ENCODE results near the gene LDLRAD2.

LDLRAD2 gene

DNA sequence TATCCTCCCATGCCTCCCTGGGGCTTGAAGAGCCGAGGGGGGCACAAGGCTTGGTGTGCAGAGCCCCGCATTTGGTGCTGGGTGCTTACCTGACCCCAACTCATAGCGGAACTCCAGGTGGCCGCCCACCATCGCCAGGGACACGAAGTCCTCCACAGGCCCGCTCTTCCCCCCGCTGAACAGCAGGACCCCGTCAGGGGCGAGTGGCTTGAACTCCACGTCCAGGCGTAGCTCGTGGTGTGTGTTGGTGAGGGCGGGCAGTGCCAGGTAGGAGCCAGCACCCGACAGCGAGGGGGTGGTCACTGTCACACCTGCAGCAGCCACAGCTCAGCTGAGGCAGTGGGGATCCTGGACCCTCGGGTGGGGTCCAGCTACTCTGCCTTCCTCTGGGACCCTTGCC, 17.2 kb downstream of the LDLRAD2 start:
- no peak for FAIRE-seq
- no peak for TF ChIP-seq POLR2A (IDR thresholded peaks at IDR 0.05; ENCODE audit: low read depth, low read length)
- TF ChIP-seq TAF1 (IDR thresholded peaks at IDR 0.05; ENCODE audit: borderline replicate concordance, low read depth, low read length) = no peak
- TF ChIP-seq POLR2AphosphoS5 (IDR thresholded peaks at IDR 0.05; ENCODE audit: low read depth, low read length) = no peak
- DNase-seq (ENCODE audit: insufficient read length) = no peak

DNA sequence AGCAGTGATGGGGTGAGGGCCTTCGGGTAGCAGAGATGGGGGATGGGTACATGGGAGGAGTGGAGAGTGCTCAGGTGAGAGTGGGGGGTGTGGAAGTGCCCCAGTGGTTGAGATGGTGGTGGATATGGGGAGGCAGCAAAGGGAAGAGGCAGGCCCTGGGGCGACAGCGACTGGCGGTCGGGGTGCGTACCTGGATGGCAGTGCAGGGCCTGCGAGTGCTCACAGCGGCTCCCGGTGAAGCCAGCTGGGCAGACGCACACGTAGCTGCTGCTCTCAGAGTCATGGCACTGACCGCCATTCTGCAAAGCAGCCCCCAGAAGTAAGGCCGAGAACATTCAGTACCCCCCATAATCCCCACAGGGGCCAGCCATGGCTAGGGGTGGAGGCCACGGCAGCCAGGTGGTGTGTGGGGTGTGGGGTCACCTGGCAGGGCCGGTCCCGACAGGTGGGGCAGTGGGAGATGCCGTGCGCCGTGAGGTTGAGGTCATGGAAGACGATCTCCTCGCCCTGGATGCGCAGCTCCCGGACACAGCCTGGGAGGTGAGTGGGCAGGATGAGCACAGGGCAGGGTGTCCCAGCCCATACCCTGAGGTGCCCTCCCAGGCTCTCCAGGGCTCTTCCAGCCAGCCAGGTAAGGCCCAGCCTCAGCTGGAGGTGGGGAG, 18.9 kb downstream of the LDLRAD2 start:
- DNase-seq (ENCODE audit: insufficient read length) (no peak), FAIRE-seq (no peak)
- TF ChIP-seq POLR2A (IDR thresholded peaks at IDR 0.05; ENCODE audit: low read depth, low read length) (no peak), POLR2AphosphoS5 (IDR thresholded peaks at IDR 0.05; ENCODE audit: low read depth, low read length) (no peak), TAF1 (IDR thresholded peaks at IDR 0.05; ENCODE audit: borderline replicate concordance, low read depth, low read length) (no peak)

DNA sequence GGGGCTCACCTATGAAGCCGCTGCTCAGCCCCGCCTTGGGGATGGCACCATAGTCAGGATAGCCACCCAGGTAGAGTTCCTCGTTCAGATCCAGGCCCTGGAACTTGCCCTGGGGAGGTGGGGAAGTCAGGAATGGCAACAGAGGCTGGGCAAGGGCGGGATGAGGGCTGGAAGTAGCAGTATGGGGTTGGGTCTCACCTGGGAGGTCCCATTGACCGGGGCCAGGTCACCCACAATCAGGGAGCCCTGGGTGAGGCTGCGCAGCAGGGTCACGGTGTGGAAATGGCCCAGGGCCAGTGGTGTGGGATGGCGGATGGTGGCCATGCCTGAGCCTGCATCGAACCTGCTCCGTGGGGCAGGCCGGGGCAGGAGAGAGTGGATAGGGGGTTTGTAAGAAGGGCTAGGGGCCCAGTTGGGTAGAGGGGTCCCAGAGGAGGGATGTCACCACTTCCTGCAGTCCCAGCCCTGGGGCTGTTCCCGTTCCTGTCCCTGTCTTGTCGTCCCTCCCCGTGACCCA, 19.4 kb downstream of the LDLRAD2 start:
- FAIRE-seq = no peak

DNA sequence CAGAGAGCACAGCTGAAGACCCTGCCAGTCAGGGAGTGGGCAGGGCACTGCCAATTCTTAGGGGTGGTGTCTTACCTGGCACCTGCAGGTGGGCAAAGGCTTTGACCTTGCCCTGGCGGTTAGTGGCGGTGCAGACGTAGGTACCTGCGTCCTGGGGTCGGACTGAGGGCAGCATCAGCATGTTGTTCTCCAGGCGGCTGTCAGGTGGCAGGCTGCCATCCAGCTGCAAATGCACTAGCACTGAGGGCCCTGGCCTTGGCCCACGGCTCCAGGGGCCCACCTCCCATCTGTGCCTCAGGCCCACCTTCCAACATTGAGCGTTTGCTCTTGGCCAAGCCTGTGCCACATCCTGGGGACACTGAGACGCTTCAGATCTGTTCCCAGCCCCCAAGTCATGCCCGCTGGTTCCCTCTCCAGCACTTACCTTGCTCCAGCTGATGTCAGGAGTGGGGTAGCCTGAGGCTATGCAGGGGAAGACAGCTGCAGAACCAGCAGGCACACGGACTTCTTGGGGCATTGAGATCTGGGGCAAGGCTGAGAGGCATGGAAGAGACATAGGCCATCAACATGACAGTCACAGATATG, 21.4 kb downstream of the LDLRAD2 start:
- FAIRE-seq (no peak), DNase-seq (ENCODE audit: insufficient read length) (no peak)
- TF ChIP-seq POLR2AphosphoS5 (IDR thresholded peaks at IDR 0.05; ENCODE audit: low read depth, low read length) = no peak
- no peak for TF ChIP-seq TAF1 (IDR thresholded peaks at IDR 0.05; ENCODE audit: borderline replicate concordance, low read depth, low read length)
- TF ChIP-seq POLR2A (IDR thresholded peaks at IDR 0.05; ENCODE audit: low read depth, low read length) = no peak

More for the DNA sequence above, 19.4 kb downstream of the LDLRAD2 start:
- DNase-seq (ENCODE audit: insufficient read length) = no peak
- no peak for TF ChIP-seq POLR2A (IDR thresholded peaks at IDR 0.05; ENCODE audit: low read depth, low read length)
- no peak for TF ChIP-seq POLR2AphosphoS5 (IDR thresholded peaks at IDR 0.05; ENCODE audit: low read depth, low read length)
- no peak for TF ChIP-seq TAF1 (IDR thresholded peaks at IDR 0.05; ENCODE audit: borderline replicate concordance, low read depth, low read length)

DNA sequence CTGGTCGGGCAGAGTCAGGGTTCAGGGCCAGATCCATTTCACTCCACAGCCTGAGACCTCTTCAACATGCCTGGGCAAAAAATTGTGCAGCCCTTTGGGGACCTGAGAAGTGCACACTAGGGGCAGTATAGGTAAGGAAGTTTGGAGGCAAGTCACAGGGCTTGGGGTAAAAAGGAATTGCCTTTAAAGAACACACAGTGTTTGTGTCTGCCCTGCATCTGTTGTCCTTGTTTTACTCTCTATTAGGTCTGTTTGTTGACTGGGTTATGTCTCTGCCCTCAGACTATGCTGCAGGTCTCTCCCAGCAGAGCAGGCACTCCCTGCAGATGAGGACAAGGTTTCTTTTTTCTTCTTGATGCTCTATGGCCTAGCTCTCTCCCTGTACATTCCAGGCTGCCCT, 22.0 kb downstream of the LDLRAD2 start:
- DNase-seq (ENCODE audit: insufficient read length) (no peak), FAIRE-seq (no peak)
- TF ChIP-seq POLR2AphosphoS5 (IDR thresholded peaks at IDR 0.05; ENCODE audit: low read depth, low read length) = no peak
- no peak for TF ChIP-seq TAF1 (IDR thresholded peaks at IDR 0.05; ENCODE audit: borderline replicate concordance, low read depth, low read length)
- TF ChIP-seq POLR2A (IDR thresholded peaks at IDR 0.05; ENCODE audit: low read depth, low read length) = no peak

DNA sequence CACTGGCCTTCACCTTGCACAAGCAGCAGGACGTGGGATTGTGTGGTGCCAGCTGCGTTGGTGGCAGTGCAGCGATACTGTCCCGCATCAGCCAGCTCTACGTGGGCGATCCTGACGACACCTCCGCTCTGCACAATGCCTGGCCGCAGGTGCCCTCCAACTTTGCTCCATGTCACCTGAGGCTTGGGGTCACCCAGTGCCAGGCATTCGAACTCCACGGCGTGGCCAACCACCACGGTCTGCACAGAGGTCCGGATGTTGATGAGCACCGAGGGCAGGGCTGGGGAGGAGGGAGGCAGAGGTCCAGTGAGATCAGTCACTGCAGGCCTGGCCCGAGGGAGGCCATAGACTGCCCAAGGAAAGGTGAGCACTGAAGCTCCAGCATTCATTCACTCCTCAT, 22.6 kb downstream of the LDLRAD2 start:
- FAIRE-seq = no peak
- TF ChIP-seq POLR2AphosphoS5 (IDR thresholded peaks at IDR 0.05; ENCODE audit: low read depth, low read length) (no peak), TAF1 (IDR thresholded peaks at IDR 0.05; ENCODE audit: borderline replicate concordance, low read depth, low read length) (no peak), POLR2A (IDR thresholded peaks at IDR 0.05; ENCODE audit: low read depth, low read length) (no peak)
- no peak for DNase-seq (ENCODE audit: insufficient read length)

DNA sequence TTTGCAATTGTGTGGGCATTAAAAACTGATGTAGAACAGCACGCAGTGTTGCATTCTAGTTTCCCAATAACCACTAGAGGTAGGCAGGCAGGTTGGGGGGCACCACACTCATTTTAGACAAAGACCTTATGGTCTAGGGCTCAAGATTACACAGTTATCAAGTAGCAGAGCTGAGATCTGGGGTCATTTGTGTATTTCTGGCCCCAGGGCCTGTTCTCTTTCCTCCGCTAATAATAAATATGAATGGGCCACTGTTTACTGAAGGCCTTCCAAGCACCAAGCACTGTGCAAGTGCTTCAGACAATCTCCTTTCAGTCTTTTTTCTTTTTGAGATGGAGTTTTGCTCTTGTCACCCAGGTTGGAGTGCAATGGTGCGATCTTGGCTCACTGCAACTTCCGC, 23.9 kb downstream of the LDLRAD2 start:
- no peak for TF ChIP-seq POLR2AphosphoS5 (IDR thresholded peaks at IDR 0.05; ENCODE audit: low read depth, low read length)
- no peak for TF ChIP-seq TAF1 (IDR thresholded peaks at IDR 0.05; ENCODE audit: borderline replicate concordance, low read depth, low read length)
- no peak for TF ChIP-seq POLR2A (IDR thresholded peaks at IDR 0.05; ENCODE audit: low read depth, low read length)
- DNase-seq (ENCODE audit: insufficient read length) (no peak), FAIRE-seq (no peak)

DNA sequence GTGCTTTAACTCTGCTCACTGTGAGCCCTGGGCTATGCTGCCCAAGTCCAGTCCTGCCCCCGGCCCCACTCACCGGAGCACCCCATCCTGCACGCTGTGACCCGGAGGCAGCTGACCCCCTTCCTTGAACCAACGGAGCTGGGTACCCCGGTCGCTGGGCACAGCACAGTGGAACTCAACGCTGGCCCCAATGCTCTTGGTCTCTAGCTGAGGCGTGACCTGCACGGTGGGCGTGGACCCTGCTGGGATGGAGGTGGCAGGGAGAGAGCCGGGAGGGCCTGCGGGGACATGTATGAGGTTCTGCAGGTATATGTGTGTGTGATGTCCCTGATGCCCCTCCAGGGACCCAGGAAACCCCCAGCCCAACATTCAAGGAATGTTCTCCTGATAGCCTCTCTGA, 24.7 kb downstream of the LDLRAD2 start:
- TF ChIP-seq TAF1 (IDR thresholded peaks at IDR 0.05; ENCODE audit: borderline replicate concordance, low read depth, low read length) = no peak
- no peak for TF ChIP-seq POLR2AphosphoS5 (IDR thresholded peaks at IDR 0.05; ENCODE audit: low read depth, low read length)
- TF ChIP-seq POLR2A (IDR thresholded peaks at IDR 0.05; ENCODE audit: low read depth, low read length) = no peak
- no peak for DNase-seq (ENCODE audit: insufficient read length)
- no peak for FAIRE-seq

DNA sequence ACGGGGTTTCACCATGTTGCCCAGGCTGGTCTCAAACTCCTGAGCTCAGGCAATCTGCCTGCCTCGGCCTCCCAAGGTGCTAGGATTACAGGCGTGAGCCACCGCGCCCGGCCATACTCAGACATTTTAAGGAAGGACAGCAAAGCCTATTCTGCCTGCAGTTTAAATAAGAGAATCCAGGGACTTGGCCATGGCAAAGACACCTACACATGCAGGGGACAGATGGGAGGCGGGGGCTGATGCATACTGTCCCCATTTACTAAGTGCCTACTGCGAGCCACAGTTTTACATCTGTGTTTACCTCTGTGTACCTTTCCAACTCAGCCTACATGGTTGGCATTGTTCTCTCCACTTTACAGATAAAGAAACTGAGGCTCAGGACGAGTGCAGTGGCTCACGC, 25.4 kb downstream of the LDLRAD2 start:
- no peak for FAIRE-seq
- DNase-seq (ENCODE audit: insufficient read length) = no peak
- TF ChIP-seq TAF1 (IDR thresholded peaks at IDR 0.05; ENCODE audit: borderline replicate concordance, low read depth, low read length) (no peak), POLR2AphosphoS5 (IDR thresholded peaks at IDR 0.05; ENCODE audit: low read depth, low read length) (no peak), POLR2A (IDR thresholded peaks at IDR 0.05; ENCODE audit: low read depth, low read length) (no peak)

DNA sequence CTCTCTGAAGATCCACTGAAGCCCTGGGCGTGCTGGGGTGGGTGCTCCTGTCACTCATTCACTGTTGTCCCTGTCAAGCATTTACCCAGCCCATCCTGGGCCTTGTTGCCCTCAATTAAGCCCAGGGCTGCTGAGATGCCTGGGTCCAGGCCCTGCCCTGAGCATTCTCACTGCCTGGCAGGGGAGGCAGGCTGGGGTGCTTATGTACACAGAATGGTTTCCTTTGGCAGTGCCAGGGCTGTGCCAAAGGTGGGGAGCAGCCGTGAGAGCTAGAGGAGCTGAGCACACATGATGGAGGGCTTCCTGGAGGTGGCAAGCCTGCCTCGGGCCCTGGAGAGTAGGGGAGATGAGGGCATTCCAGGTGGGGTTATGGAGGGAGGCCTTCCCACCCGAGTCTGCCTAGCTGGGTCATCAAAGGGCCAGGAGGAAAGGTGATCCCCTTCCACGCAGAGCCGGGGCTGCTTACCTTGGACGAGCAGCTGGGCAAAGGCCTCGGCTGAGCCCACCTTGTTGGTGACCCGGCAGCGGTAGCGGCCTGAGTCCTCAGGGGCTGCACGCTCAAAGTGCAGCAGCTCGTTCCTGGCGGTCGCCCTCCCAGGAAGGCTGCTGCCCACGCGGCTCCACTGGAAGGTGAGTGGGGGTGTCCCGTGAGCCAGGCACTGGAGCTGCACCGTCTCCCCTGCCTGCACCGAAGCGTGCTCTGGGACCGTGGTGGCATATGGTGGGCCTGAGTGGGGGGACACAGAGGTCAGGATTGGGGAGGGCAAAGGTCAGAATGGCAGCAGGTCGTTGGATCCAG, 26.5 kb downstream of the LDLRAD2 start:
- DNase-seq (ENCODE audit: insufficient read length) (no peak), FAIRE-seq (no peak)
- TF ChIP-seq TAF1 (IDR thresholded peaks at IDR 0.05; ENCODE audit: borderline replicate concordance, low read depth, low read length) = no peak
- no peak for TF ChIP-seq POLR2A (IDR thresholded peaks at IDR 0.05; ENCODE audit: low read depth, low read length)
- no peak for TF ChIP-seq POLR2AphosphoS5 (IDR thresholded peaks at IDR 0.05; ENCODE audit: low read depth, low read length)

DNA sequence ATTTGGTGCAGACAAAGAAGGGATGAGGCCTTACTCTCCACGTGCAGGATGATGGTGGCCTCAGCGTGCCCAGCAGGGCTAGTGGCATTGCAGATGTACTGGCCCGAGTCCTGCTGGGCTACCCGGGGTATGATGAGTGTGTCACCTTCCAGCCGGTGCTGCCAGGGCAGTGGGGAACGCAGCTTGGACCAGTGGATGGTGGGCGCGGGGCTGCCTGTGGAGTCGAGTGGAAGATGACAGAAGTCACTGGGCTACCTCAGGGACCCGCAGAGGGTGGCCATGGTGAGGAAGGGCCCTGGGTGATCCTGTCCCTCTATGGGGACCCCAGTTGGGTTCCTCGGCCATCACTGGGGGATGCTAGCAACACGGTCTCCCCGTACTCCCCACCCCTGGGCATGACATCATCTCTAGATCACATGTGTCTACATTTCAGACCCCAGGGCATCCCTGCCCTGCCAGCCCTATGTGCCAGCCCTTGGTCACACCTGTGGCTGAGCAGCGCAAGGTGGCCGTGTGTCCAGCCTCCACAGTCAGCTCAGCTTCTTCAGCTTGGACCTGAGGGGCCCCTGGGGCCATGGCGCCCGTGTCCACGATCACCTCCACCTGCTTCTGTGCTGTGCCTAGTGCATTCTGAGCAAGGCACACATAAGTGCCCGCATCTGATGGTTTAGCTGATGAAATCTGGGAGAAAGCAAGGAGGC, 27.4 kb downstream of the LDLRAD2 start:
- no peak for FAIRE-seq

More for the DNA sequence above, 27.4 kb downstream of the LDLRAD2 start:
- TF ChIP-seq POLR2AphosphoS5 (IDR thresholded peaks at IDR 0.05; ENCODE audit: low read depth, low read length) = no peak
- TF ChIP-seq TAF1 (IDR thresholded peaks at IDR 0.05; ENCODE audit: borderline replicate concordance, low read depth, low read length) = no peak
- no peak for TF ChIP-seq POLR2A (IDR thresholded peaks at IDR 0.05; ENCODE audit: low read depth, low read length)
- no peak for DNase-seq (ENCODE audit: insufficient read length)
